Mesenchymal stem cell (in vitro differentiated cells and primary cell): ENCODE data around the gene LYZL6.

ENCODE experiments used
- DNase-seq: peaks from one replicate; pipeline ENCODE4 v3.0.0-alpha.2; 2013
- H2AFZ ChIP-seq: one replicate; pipeline ENCODE4 v1.6.1; 2013; ENCODE audit warnings: low read depth, mild to moderate bottlenecking, control low read depth, inconsistent platforms, low read length, moderate library complexity
- H2AK5ac ChIP-seq: 2 replicates; pipeline ENCODE4 v1.6.1; 2013; ENCODE audit warnings: low read length, moderate library complexity, mild to moderate bottlenecking, inconsistent platforms; ENCODE audit not compliant: severe bottlenecking
- H2BK120ac ChIP-seq: one replicate; pipeline ENCODE4 v1.6.1; 2013; ENCODE audit warnings: low read depth, mild to moderate bottlenecking, inconsistent platforms, low read length, moderate library complexity
- H2BK12ac ChIP-seq, 2 experiments: one replicate each; pipeline ENCODE4 v1.6.1; 2013; ENCODE audit warnings: inconsistent platforms in 2 of 2, low read length in 2 of 2, mild to moderate bottlenecking in 2 of 2, moderate library complexity in 2 of 2, control low read depth in 1 of 2
- H2BK15ac ChIP-seq: one replicate; pipeline ENCODE4 v1.6.1; 2013; ENCODE audit warnings: mild to moderate bottlenecking, low read depth, inconsistent platforms; ENCODE audit not compliant: poor library complexity, severe bottlenecking
- H2BK5ac ChIP-seq: 2 replicates; pipeline ENCODE4 v1.6.1; 2013; ENCODE audit warnings: low read depth, mild to moderate bottlenecking, low read length, control low read depth, inconsistent platforms; ENCODE audit not compliant: poor library complexity, severe bottlenecking
- H3K14ac ChIP-seq, 2 experiments: one replicate each; pipeline ENCODE4 v1.6.1; 2013; ENCODE audit warnings: inconsistent platforms in 2 of 2, low read length in 2 of 2, control low read depth in 1 of 2, mild to moderate bottlenecking in 1 of 2, moderate library complexity in 1 of 2
- H3K18ac ChIP-seq, 2 experiments: one replicate each; pipeline ENCODE4 v1.6.1; 2013; ENCODE audit warnings: inconsistent platforms in 2 of 2, low read length in 2 of 2, control low read depth in 1 of 2, low read depth in 1 of 2, mild to moderate bottlenecking in 1 of 2
- H3K23ac ChIP-seq, 2 experiments: one replicate each; pipeline ENCODE4 v1.6.1; 2013; ENCODE audit warnings: inconsistent platforms in 2 of 2, low read length in 2 of 2, mild to moderate bottlenecking in 2 of 2, moderate library complexity in 2 of 2, control low read depth in 1 of 2
- H3K27ac ChIP-seq: 2 replicates; pipeline ENCODE4 v1.5.1; 2013; ENCODE audit warnings: mild to moderate bottlenecking, moderate library complexity, low read length, control low read depth, inconsistent platforms; ENCODE audit not compliant: poor library complexity, severe bottlenecking
- H3K27me3 ChIP-seq, 2 experiments: 2 replicates each; pipeline versions ENCODE4 v1.6.1 to v1.7.0; 2013; ENCODE audit warnings: low read length in 2 of 2, mild to moderate bottlenecking in 2 of 2, moderate library complexity in 2 of 2, control low read depth in 1 of 2, inconsistent platforms in 1 of 2; ENCODE audit not compliant: control insufficient read depth in 1 of 2, insufficient read depth in 1 of 2
- H3K36me3 ChIP-seq, 2 experiments: 2 replicates each; pipeline versions ENCODE4 v1.6.1 to v1.7.0; 2013; ENCODE audit warnings: low read length in 2 of 2, control low read depth in 1 of 2, inconsistent platforms in 1 of 2, low read depth in 1 of 2, mild to moderate bottlenecking in 1 of 2; ENCODE audit not compliant: insufficient read depth in 2 of 2, control insufficient read depth in 1 of 2
- H3K4ac ChIP-seq, 2 experiments: one replicate each; pipeline ENCODE4 v1.6.1; 2013; ENCODE audit warnings: inconsistent platforms in 2 of 2, low read length in 2 of 2, mild to moderate bottlenecking in 2 of 2, moderate library complexity in 2 of 2, control low read depth in 1 of 2, low read depth in 1 of 2
- H3K4me1 ChIP-seq: 2 replicates; pipeline ENCODE4 v1.6.1; 2013; ENCODE audit warnings: low read depth, low read length, control low read depth; ENCODE audit not compliant: control insufficient read depth, insufficient read depth
- H3K4me2 ChIP-seq: 2 replicates; pipeline ENCODE4 v1.6.1; 2013; ENCODE audit warnings: low read length, mild to moderate bottlenecking, inconsistent platforms; ENCODE audit not compliant: poor library complexity, severe bottlenecking
- H3K4me3 ChIP-seq, 2 experiments: 2 replicates each; pipeline versions ENCODE4 v1.5.1 to v1.7.0; 2013; ENCODE audit warnings: low read length in 2 of 2, mild to moderate bottlenecking in 2 of 2, control low read depth in 1 of 2, low read depth in 1 of 2; ENCODE audit not compliant: insufficient read depth in 1 of 2
- H3K79me1 ChIP-seq: replicated peaks from 2 replicates; pipeline ENCODE4 v1.6.1; 2013; ENCODE audit warnings: mild to moderate bottlenecking, control low read depth, low read length, inconsistent platforms; ENCODE audit not compliant: poor library complexity, severe bottlenecking
- H3K9ac ChIP-seq: 2 replicates; pipeline ENCODE4 v1.7.0; 2013; ENCODE audit warnings: mild to moderate bottlenecking, low read length, moderate library complexity
- H3K9me3 ChIP-seq: 2 replicates; pipeline ENCODE4 v1.7.0; 2013; ENCODE audit warnings: mild to moderate bottlenecking, low read length; ENCODE audit not compliant: control insufficient read depth
- H4K8ac ChIP-seq: one replicate; pipeline ENCODE4 v1.6.1; 2013; ENCODE audit warnings: inconsistent platforms, mild to moderate bottlenecking, low read length, moderate library complexity
- H4K91ac ChIP-seq: one replicate; pipeline ENCODE4 v1.6.1; 2013; ENCODE audit warnings: mild to moderate bottlenecking, low read length, inconsistent platforms
- WGBS: methylation state at CpG from one replicate; pipeline ENCODE4 v1.1.7; 2013; ENCODE audit warnings: mixed read lengths; 5-methylcytosine and 5-hydroxymethylcytosine counted together
- small RNA-seq: library from polyadenylated mRNA; stranded (forward); fragments of <200 nt; extraction: miRNeasy Mini kit (QIAGEN cat#:217004); gene quantifications from one replicate; pipeline ENCODE3, GENCODE V24; 2013; ENCODE audit warnings: low read depth

The LYZL6 gene

DNA sequence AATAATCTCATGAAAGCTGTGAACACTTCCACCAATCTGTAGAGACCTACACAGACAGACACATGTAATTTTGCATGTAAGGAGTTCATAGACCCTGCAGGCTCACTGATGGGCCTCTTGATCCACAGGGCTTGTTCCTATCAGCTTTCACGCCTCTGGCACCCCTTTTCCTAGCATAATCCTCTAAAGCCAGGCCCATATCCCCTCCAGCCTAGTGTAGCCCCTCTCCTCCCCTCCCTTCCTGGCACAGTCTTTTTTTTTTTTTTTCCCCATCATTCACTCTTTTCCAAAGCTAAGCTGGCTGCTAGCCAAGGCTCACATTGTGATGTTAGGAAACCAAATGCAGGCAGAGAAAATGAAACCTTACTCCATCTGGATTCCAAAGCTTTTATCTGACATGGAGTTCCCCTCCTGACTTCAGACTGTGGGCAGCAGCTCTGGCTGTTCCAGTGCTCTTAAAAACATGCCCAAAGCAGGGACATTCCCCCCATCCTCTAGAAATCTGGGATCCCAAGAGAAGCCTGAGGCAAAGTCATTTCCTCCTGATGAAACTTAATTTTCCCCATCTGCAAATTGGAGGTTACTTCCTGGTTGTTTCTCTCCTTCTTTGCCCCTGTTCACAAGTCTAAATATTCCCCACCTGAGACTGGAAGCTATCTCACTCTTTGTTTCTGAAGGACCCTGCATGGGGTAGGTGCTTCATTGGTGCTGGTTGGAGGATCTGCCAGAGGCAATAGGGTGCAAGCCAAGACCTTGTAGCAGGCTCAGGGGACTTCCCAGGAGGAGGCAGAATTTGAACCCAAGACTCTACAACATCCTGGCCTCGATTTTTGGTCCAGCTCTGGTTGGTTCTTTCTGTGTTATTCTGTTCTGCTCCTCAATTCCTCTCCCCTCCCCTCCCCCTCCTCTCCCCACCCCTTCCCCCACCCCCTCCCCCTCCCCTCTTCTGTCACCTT lies 53.4 kb downstream of the LYZL6 start:
- 80% methylated on average over 2 of the region's 2 CpGs for WGBS
- H3K79me1 ChIP-seq: no peaks in the 10 kb centered on the region
- H3K36me3 ChIP-seq: no peaks in the 10 kb centered on the region
- H3K27me3 ChIP-seq: no peaks in the 10 kb centered on the region
- H3K4me2 ChIP-seq: no peak overlapping the region
- H4K91ac ChIP-seq: no peak overlapping the region
- peak; percentile 72 for DNase-seq
- H3K18ac ChIP-seq: no peak overlapping the region
- no peak overlapping the region for H2BK15ac ChIP-seq
- H3K4ac ChIP-seq: no peak overlapping the region
- no peaks in the 10 kb centered on the region for H3K9me3 ChIP-seq
- no peak overlapping the region for H2BK5ac ChIP-seq
- H2AFZ ChIP-seq: peak overlapping the region; percentile 48
- H3K4me1 ChIP-seq: peaks cover 2% of the 10 kb centered on the region
- H3K4me3 ChIP-seq: peak overlapping the region in 1 of 2 experiments; percentile 7
- H2AK5ac ChIP-seq: no peak overlapping the region
- H2BK12ac ChIP-seq: no peak overlapping the region
- H2BK120ac ChIP-seq: no peak overlapping the region
- no peak overlapping the region for H3K27ac ChIP-seq
- H3K14ac ChIP-seq: no peak overlapping the region
- H3K23ac ChIP-seq: no peak overlapping the region
- peak overlapping the region; percentile 16 for H4K8ac ChIP-seq
- H3K9ac ChIP-seq: peak overlapping the region; percentile 67

- Histone ChIP-seq H3K23ac (no peak overlapping the region), H3K9me3 (no peaks in the 10 kb centered on the region), H2AK5ac (no peak overlapping the region), H2BK12ac (no peak overlapping the region), H3K18ac (no peak overlapping the region), H3K14ac (no peak overlapping the region), H4K8ac (no peak overlapping the region), H2BK5ac (no peak overlapping the region), H2BK15ac (no peak overlapping the region), H2AFZ (no peak overlapping the region), H4K91ac (no peak overlapping the region), H3K79me1 (no peaks in the 10 kb centered on the region), H3K27me3 (no peaks in the 10 kb centered on the region), H3K4ac (no peak overlapping the region), H3K27ac (no peak overlapping the region), H3K4me1 (peaks cover 2% of the 10 kb centered on the region), H3K4me3 (no peak overlapping the region), H3K9ac (no peak overlapping the region), H3K4me2 (no peak overlapping the region), H3K36me3 (no peaks in the 10 kb centered on the region), H2BK120ac (no peak overlapping the region)
- WGBS: 76% methylated on average over 2 of the region's 2 CpGs
- DNase-seq: no peak
Observed at GRCh38 chr17:35889241-35889640, 54.3 kb downstream of the LYZL6 start.

Small RNA genes lying within 50 kb of the gene (small RNA-seq; reads per million reads assigned to genes)
- 93.5 reads per million, percentile 92 among the genes with 10 or more reads in this experiment for gene RF00100
